Endothelial cell of umbilical vein (primary cell): Measurements from ENCODE around the gene LIM2.

Experiments used
- CTCF ChIP-seq, 2 donors: IDR thresholded peaks; 1 replicate in 1 of 2; 2 replicates in 1 of 2; pipeline ENCODE4 v1.5.1; 2011; ENCODE audit warnings: low read length in 2 of 2, mild to moderate bottlenecking in 2 of 2, moderate library complexity in 2 of 2, control low read depth in 1 of 2, inconsistent platforms in 1 of 2, low read depth in 1 of 2; ENCODE audit not compliant: insufficient read depth in 1 of 2; ENCODE audit errors: extremely low read depth in 1 of 2
- FOS ChIP-seq: IDR thresholded peaks from 2 replicates; pipeline ENCODE4 v1.6.1; 2011; ENCODE audit warnings: mild to moderate bottlenecking, low read length, moderate library complexity, borderline replicate concordance; ENCODE audit not compliant: insufficient read depth
- POLR2A ChIP-seq: IDR thresholded peaks from 2 replicates; pipeline ENCODE4 v1.6.1; 2012; ENCODE audit warnings: low read depth, mild to moderate bottlenecking, control low read depth, low read length
- POLR2AphosphoS5 ChIP-seq: IDR thresholded peaks from 2 replicates; pipeline ENCODE4 v1.6.1; 2012; ENCODE audit warnings: low read depth, mild to moderate bottlenecking, control low read depth, low read length, moderate library complexity; ENCODE audit not compliant: insufficient read depth

DNA sequence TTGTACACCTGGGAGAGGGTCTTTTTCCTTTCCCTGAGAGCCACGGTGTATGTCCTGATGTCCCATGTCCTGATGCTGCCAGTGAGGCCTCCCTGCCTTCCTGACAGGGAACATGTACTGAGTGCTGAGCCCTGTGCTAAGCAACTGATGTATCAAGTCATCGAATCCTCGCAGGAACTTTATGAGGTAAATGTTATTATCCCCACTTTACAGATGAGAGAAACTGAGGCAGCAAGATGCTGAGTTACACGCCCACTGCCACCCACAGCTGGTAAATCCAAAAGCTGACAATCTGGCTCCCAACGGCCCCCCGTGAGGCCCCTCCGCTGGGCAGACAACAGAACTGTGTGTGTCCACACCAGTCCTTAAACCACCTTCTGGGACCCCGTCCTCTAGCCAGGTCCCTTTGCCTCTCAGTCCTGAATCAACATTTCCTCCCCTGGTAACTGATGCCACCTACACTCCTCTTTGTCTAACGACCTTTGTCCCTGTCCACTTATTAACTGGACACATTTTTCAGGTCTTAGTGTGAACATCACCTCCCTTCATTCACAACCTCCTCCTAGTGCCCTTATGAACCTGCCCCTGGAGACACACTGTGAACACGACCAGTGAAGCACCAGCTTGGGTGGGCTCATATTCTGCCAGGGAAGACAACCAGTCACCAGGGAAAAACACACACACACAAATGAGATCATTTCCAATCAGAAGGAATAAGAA lies 40.4 kb downstream of the LIM2 start:
- no peak for TF ChIP-seq CTCF (IDR thresholded peaks at IDR 0.05; ENCODE audit: extremely low read depth in 1 of 2, insufficient read depth in 1 of 2, low read depth in 1 of 2, low read length in 2 of 2)
- no peak for TF ChIP-seq POLR2A
- no peak for TF ChIP-seq POLR2AphosphoS5
- TF ChIP-seq FOS = no peak
